Stimulated activated memory B cell treated with anti-CD40 and anti-IgM and Interleukin-4, amounts not matched to agents 10 μg/mL and 1 μg/mL and 100 μg/mL, for 72 hours (primary cell): ENCODE results near the gene CDHR3.
"Not testable (repeated sequence)": the region's sequence is repeated elsewhere in the genome, so short reads cannot be mapped to it uniquely, and the experiment has no call there.

Source experiments
- ATAC-seq: fragments of 150-1000 bp; cut with Tn5 transposase; 2 replicates; pipeline ENCODE4 v1.10.0; 2021
- H3K27ac Mint-ChIP-seq: one replicate; pipeline ENCODE4 v1.8.0; 2022; ENCODE audit warnings: mild to moderate bottlenecking, mixed read lengths
- H3K27me3 Mint-ChIP-seq: one replicate; pipeline ENCODE4 v1.8.0; 2022; ENCODE audit warnings: mixed read lengths
- H3K36me3 Mint-ChIP-seq: one replicate; pipeline ENCODE4 v1.8.0; 2022; ENCODE audit warnings: mixed read lengths
- H3K4me1 Mint-ChIP-seq: one replicate; pipeline ENCODE4 v1.8.0; 2022; ENCODE audit warnings: mixed read lengths
- H3K4me3 Mint-ChIP-seq: one replicate; pipeline ENCODE4 v1.8.0; 2022; ENCODE audit warnings: mild to moderate bottlenecking, moderate library complexity, mixed read lengths
- H3K9me3 Mint-ChIP-seq: one replicate; pipeline ENCODE4 v1.8.0; 2022; ENCODE audit warnings: mixed read lengths

CDHR3 gene

GRCh38 chr7:106001886-106002285 is 38.8 kb downstream of the CDHR3 start:
- Mint-ChIP-seq H3K36me3 (no peaks in the 10 kb centered on the region), H3K27me3 (peaks cover 12% of the 10 kb centered on the region), H3K4me3 (no peak overlapping the region), H3K9me3 (peaks cover 11% of the 10 kb centered on the region), H3K4me1 (no peaks in the 10 kb centered on the region), H3K27ac (no peak overlapping the region)
- ATAC-seq, result no peak

GRCh38 chr7:106003525-106004064 is 40.5 kb downstream of the CDHR3 start:
- Mint-ChIP-seq H3K9me3 (peaks cover 14% of the 10 kb centered on the region), H3K27ac (no peak overlapping the region), H3K4me1 (no peaks in the 10 kb centered on the region), H3K4me3 (no peak overlapping the region), H3K36me3 (no peaks in the 10 kb centered on the region), H3K27me3 (peaks cover 7% of the 10 kb centered on the region)
- no peak for ATAC-seq

- H3K4me3 Mint-ChIP-seq, result no peak overlapping the region
- H3K27ac Mint-ChIP-seq, result no peak overlapping the region
- peaks cover 15% of the 10 kb centered on the region for H3K4me1 Mint-ChIP-seq
- H3K27me3 Mint-ChIP-seq, result peaks cover 2% of the 10 kb centered on the region
- peaks cover 14% of the 10 kb centered on the region for H3K9me3 Mint-ChIP-seq
- H3K36me3 Mint-ChIP-seq, result no peaks in the 10 kb centered on the region
- ATAC-seq, result no peak
These were observed 43.8 kb downstream of the CDHR3 start for GRCh38 chr7:106006906-106007305.

GRCh38 chr7:106007796-106008195 is 44.7 kb downstream of the CDHR3 start:
- H3K9me3 Mint-ChIP-seq, result peaks cover 14% of the 10 kb centered on the region
- ATAC-seq, H3K4me3 Mint-ChIP-seq, H3K27me3 Mint-ChIP-seq, H3K27ac Mint-ChIP-seq, H3K36me3 Mint-ChIP-seq: not testable (repeated sequence)
- peaks cover 21% of the 10 kb centered on the region for H3K4me1 Mint-ChIP-seq

GRCh38 chr7:106009503-106010226 is 46.6 kb downstream of the CDHR3 start:
- Mint-ChIP-seq H3K4me1 (peaks cover 21% of the 10 kb centered on the region), H3K9me3 (peaks cover 14% of the 10 kb centered on the region), H3K4me3 (no peak overlapping the region), H3K27me3 (peaks cover 9% of the 10 kb centered on the region), H3K27ac (peak overlapping the region; percentile 48), H3K36me3 (no peaks in the 10 kb centered on the region)
- ATAC-seq, result peak; percentile 93

GRCh38 chr7:106010331-106010730 is 47.3 kb downstream of the CDHR3 start:
- Mint-ChIP-seq H3K36me3 (no peaks in the 10 kb centered on the region), H3K4me1 (peaks cover 21% of the 10 kb centered on the region), H3K4me3 (no peak overlapping the region), H3K27me3 (peaks cover 9% of the 10 kb centered on the region), H3K9me3 (peaks cover 11% of the 10 kb centered on the region), H3K27ac (no peak overlapping the region)
- ATAC-seq, result no peak

GRCh38 chr7:106010866-106011265 is 47.8 kb downstream of the CDHR3 start:
- H3K36me3 Mint-ChIP-seq, result no peaks in the 10 kb centered on the region
- no peak for ATAC-seq
- peaks cover 8% of the 10 kb centered on the region for H3K9me3 Mint-ChIP-seq
- H3K27ac Mint-ChIP-seq, result no peak overlapping the region
- H3K4me1 Mint-ChIP-seq, result peaks cover 21% of the 10 kb centered on the region
- peaks cover 9% of the 10 kb centered on the region for H3K27me3 Mint-ChIP-seq
- no peak overlapping the region for H3K4me3 Mint-ChIP-seq

- Mint-ChIP-seq H3K9me3 (peaks cover 3% of the 10 kb centered on the region), H3K4me3 (no peak overlapping the region), H3K27me3 (peaks cover 18% of the 10 kb centered on the region), H3K36me3 (no peaks in the 10 kb centered on the region), H3K4me1 (peaks cover 28% of the 10 kb centered on the region), H3K27ac (no peak overlapping the region)
- ATAC-seq, result no peak
These were observed 49.1 kb downstream of the CDHR3 start for GRCh38 chr7:106012184-106012583.

- no peak for ATAC-seq
- Mint-ChIP-seq H3K36me3 (no peaks in the 10 kb centered on the region), H3K4me3 (no peak overlapping the region), H3K27ac (no peak overlapping the region), H3K27me3 (peaks cover 18% of the 10 kb centered on the region), H3K4me1 (peaks cover 28% of the 10 kb centered on the region), H3K9me3 (no peaks in the 10 kb centered on the region)
These were observed 49.9 kb downstream of the CDHR3 start for GRCh38 chr7:106012935-106013439.

GRCh38 chr7:106015381-106016218 is 52.5 kb downstream of the CDHR3 start:
- Mint-ChIP-seq H3K4me1 (peaks cover 15% of the 10 kb centered on the region), H3K4me3 (no peak overlapping the region), H3K27ac (no peak overlapping the region), H3K9me3 (no peaks in the 10 kb centered on the region), H3K36me3 (no peaks in the 10 kb centered on the region), H3K27me3 (peaks cover 18% of the 10 kb centered on the region)
- no peak for ATAC-seq

- peaks cover 13% of the 10 kb centered on the region for H3K4me1 Mint-ChIP-seq
- no peaks in the 10 kb centered on the region for H3K36me3 Mint-ChIP-seq
- peaks cover 18% of the 10 kb centered on the region for H3K27me3 Mint-ChIP-seq
- H3K27ac Mint-ChIP-seq, result no peak overlapping the region
- no peaks in the 10 kb centered on the region for H3K9me3 Mint-ChIP-seq
- no peak for ATAC-seq
- no peak overlapping the region for H3K4me3 Mint-ChIP-seq
These were observed 53.3 kb downstream of the CDHR3 start for GRCh38 chr7:106016331-106016730.

- Mint-ChIP-seq H3K27me3 (peaks cover 9% of the 10 kb centered on the region), H3K27ac (no peak overlapping the region), H3K36me3 (no peaks in the 10 kb centered on the region), H3K9me3 (no peaks in the 10 kb centered on the region), H3K4me1 (peaks cover 18% of the 10 kb centered on the region), H3K4me3 (no peak overlapping the region)
- no peak for ATAC-seq
These were observed 54.6 kb downstream of the CDHR3 start for GRCh38 chr7:106017657-106018056.

GRCh38 chr7:106018566-106019469 is 55.8 kb downstream of the CDHR3 start:
- ATAC-seq, result no peak

GRCh38 chr7:106019470-106019820 is 56.4 kb downstream of the CDHR3 start:
- H3K4me3 Mint-ChIP-seq, result no peak overlapping the region
- H3K9me3 Mint-ChIP-seq, result no peaks in the 10 kb centered on the region
- no peak overlapping the region for H3K27ac Mint-ChIP-seq
- ATAC-seq, result no peak
- H3K27me3 Mint-ChIP-seq, result peaks cover 9% of the 10 kb centered on the region
- H3K36me3 Mint-ChIP-seq, result no peaks in the 10 kb centered on the region
- peaks cover 35% of the 10 kb centered on the region for H3K4me1 Mint-ChIP-seq

More at GRCh38 chr7:106018566-106019469, 55.8 kb downstream of the CDHR3 start:
- Mint-ChIP-seq H3K4me3 (no peak overlapping the region), H3K27ac (no peak overlapping the region), H3K9me3 (no peaks in the 10 kb centered on the region), H3K4me1 (peaks cover 29% of the 10 kb centered on the region), H3K36me3 (no peaks in the 10 kb centered on the region), H3K27me3 (peaks cover 9% of the 10 kb centered on the region)
